K562 (cell line): ENCODE data around the gene HOXD13.

Experiments used
- BMI1 ChIP-seq: fragments of 150-350 bp; IDR thresholded peaks from 2 replicates; pipeline ENCODE4 v1.6.1; 2014; ENCODE audit warnings: low read length
- BRD4 ChIP-seq: fragments of 200-600 bp; sonication (generic); IDR thresholded peaks from 2 replicates; pipeline ENCODE4 v1.6.1; 2017; ENCODE audit warnings: inconsistent platforms
- ELF4 ChIP-seq: fragments of 450-650 bp; formaldehyde crosslinking; IDR thresholded peaks from 2 replicates; pipeline ENCODE4 v1.4.0; 2022; ENCODE audit warnings: missing genetic modification characterization
- SMARCB1 ChIP-seq: IDR thresholded peaks from 2 replicates; pipeline ENCODE4 v1.6.1; 2011; ENCODE audit warnings: improper control_type of control experiment, low read depth; ENCODE audit not compliant: insufficient read length
- TF ChIP-seq, protein P1 (sequence below), 3 experiments: IDR thresholded peaks in 2 of 3; conservative IDR thresholded peaks in 1 of 3; 2 replicates each; pipeline ENCODE4 v1.5.1; 2011 to 2012; ENCODE audit warnings: low read length in 3 of 3, mild to moderate bottlenecking in 3 of 3, control low read depth in 2 of 3, improper control_type of control experiment in 1 of 3, inconsistent platforms in 1 of 3, low read depth in 1 of 3, mixed read lengths in 1 of 3, moderate library complexity in 1 of 3; ENCODE audit not compliant: insufficient read depth in 2 of 3

DNA sequence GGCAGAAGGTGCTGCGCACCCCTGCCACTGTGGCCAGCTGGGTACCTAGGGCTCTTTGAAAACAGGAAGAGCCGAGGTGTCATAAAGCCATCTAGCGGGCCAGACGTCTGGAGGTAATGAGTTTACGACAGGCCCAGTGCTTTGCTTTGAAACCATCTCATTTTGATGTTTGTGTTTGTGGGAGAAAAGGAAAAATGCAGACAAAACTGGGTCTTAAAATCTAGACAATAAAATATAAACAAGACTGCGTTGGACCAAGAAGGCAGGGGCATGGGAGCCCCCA, 33.2 kb downstream of the HOXD13 start:
- TF ChIP-seq SMARCB1 (no peak), BMI1 (no peak), ELF4 (CRISPR knock-in tag) (no peak), BRD4 (no peak)
- TF ChIP-seq, protein P1, sequence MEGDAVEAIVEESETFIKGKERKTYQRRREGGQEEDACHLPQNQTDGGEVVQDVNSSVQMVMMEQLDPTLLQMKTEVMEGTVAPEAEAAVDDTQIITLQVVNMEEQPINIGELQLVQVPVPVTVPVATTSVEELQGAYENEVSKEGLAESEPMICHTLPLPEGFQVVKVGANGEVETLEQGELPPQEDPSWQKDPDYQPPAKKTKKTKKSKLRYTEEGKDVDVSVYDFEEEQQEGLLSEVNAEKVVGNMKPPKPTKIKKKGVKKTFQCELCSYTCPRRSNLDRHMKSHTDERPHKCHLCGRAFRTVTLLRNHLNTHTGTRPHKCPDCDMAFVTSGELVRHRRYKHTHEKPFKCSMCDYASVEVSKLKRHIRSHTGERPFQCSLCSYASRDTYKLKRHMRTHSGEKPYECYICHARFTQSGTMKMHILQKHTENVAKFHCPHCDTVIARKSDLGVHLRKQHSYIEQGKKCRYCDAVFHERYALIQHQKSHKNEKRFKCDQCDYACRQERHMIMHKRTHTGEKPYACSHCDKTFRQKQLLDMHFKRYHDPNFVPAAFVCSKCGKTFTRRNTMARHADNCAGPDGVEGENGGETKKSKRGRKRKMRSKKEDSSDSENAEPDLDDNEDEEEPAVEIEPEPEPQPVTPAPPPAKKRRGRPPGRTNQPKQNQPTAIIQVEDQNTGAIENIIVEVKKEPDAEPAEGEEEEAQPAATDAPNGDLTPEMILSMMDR (IDR thresholded peaks at IDR 0.05 in 2 of 3, conservative IDR thresholded peaks at IDR 0.05 in 1 of 3; ENCODE audit: insufficient read depth in 2 of 3, low read depth in 1 of 3, low read length in 3 of 3): no peak
